Spleen (tissue), 7 donors: Measurements from ENCODE around the gene SHISA6.

Source experiments
- POLR2A ChIP-seq, 3 donors: fragments of 450-650 bp; IDR thresholded peaks; one replicate each; pipeline ENCODE4 v1.5.1; 2017; ENCODE audit warnings: antibody characterized with exemption in 3 of 3, mild to moderate bottlenecking in 1 of 3
- TF ChIP-seq, protein P1 (sequence below), 11 experiments: fragments of 200-600 bp in 7 of 11; fragments of 450-650 bp in 4 of 11; sonication (generic) in 4 of 11; IDR thresholded peaks in 8 of 11; conservative IDR thresholded peaks in 3 of 11; 1 replicate in 7 of 11; 2 replicates in 4 of 11; pipeline versions ENCODE4 v1.4.0 to v1.8.0; 2016 to 2021; ENCODE audit warnings: antibody characterized with exemption in 11 of 11, inconsistent platforms in 4 of 11, mild to moderate bottlenecking in 1 of 11
- donor health status: DM: no; HTN: no; CAD: no; lungs with moderate emphysema.
- donor health status: DM: no; HTN: no; CAD: no.
- donor health status: DM: no; HTN: no; CAD: no.

DNA sequence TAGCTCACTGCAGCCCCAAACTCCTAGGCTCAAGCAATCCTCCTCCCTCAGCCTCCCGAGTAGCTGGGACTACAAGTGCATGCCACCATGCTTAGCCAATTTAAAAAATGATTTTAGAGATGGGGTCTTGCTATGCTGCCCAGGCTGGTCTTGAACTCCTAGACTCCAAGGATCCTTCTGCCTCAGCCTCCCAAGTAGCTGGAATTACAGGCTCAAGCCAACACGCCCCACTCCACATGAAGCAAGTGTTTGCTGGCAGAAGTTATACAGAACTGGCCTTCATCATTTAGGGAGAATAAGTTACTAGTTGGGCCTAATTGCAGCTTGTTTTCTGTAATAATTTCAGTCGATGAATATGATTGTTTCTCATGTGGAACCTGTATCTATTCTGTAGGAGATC, 68.0 kb downstream of the SHISA6 start:
- no peak for TF ChIP-seq POLR2A (IDR thresholded peaks at IDR 0.05)
- TF ChIP-seq, protein P1, sequence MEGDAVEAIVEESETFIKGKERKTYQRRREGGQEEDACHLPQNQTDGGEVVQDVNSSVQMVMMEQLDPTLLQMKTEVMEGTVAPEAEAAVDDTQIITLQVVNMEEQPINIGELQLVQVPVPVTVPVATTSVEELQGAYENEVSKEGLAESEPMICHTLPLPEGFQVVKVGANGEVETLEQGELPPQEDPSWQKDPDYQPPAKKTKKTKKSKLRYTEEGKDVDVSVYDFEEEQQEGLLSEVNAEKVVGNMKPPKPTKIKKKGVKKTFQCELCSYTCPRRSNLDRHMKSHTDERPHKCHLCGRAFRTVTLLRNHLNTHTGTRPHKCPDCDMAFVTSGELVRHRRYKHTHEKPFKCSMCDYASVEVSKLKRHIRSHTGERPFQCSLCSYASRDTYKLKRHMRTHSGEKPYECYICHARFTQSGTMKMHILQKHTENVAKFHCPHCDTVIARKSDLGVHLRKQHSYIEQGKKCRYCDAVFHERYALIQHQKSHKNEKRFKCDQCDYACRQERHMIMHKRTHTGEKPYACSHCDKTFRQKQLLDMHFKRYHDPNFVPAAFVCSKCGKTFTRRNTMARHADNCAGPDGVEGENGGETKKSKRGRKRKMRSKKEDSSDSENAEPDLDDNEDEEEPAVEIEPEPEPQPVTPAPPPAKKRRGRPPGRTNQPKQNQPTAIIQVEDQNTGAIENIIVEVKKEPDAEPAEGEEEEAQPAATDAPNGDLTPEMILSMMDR (IDR thresholded peaks at IDR 0.05 in 8 of 11, conservative IDR thresholded peaks at IDR 0.05 in 3 of 11): no peak
